GM13977 (cell line): ENCODE measurements around the gene PPP1R14D.

Source experiments
- DNase-seq: peaks from one replicate; pipeline ENCODE4 v3.0.0; 2012; ENCODE audit warnings: low spot score
- in situ Hi-C: fragments of 300-500 bp; cut with MboI; formaldehyde crosslinking; loops from one replicate; pipeline ENCODE4 v1.12.0; 2022; ENCODE audit warnings: low sequenced_read_pairs, low pct_unique_long_range_greater_than_20kb, mixed read lengths, inconsistent platforms; ENCODE audit not compliant: unreplicated experiment
- TF ChIP-seq, protein P1 (sequence below): IDR thresholded peaks from 2 replicates; pipeline ENCODE4 v1.5.1; 2012; ENCODE audit warnings: mild to moderate bottlenecking, control low read depth; ENCODE audit not compliant: insufficient read depth; ENCODE audit errors: extremely low read depth, missing control alignments

PPP1R14D gene

DNA sequence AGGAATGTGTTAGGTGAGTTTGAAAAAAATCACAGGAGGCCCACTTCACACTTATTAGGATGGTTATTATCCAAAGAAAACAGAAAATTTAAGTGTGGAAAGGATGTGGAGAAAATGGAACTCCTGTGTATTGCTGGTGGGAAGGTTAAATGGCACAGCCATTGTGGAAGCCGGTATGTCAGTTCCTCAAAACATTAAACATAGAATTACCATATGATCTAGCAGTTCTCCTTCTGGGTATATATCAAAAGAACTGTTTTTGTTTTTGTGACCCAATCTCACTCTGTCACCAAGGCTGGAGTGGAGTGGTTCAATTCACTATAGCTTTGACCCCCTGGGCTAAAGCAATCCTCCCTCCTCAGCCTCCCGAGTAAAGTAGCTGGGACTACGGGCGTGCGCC, 32.0 kb downstream of the PPP1R14D start:
- in situ Hi-C loops = no loop called here
- DNase-seq = no peak
- TF ChIP-seq, protein P1, sequence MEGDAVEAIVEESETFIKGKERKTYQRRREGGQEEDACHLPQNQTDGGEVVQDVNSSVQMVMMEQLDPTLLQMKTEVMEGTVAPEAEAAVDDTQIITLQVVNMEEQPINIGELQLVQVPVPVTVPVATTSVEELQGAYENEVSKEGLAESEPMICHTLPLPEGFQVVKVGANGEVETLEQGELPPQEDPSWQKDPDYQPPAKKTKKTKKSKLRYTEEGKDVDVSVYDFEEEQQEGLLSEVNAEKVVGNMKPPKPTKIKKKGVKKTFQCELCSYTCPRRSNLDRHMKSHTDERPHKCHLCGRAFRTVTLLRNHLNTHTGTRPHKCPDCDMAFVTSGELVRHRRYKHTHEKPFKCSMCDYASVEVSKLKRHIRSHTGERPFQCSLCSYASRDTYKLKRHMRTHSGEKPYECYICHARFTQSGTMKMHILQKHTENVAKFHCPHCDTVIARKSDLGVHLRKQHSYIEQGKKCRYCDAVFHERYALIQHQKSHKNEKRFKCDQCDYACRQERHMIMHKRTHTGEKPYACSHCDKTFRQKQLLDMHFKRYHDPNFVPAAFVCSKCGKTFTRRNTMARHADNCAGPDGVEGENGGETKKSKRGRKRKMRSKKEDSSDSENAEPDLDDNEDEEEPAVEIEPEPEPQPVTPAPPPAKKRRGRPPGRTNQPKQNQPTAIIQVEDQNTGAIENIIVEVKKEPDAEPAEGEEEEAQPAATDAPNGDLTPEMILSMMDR = no peak

DNA sequence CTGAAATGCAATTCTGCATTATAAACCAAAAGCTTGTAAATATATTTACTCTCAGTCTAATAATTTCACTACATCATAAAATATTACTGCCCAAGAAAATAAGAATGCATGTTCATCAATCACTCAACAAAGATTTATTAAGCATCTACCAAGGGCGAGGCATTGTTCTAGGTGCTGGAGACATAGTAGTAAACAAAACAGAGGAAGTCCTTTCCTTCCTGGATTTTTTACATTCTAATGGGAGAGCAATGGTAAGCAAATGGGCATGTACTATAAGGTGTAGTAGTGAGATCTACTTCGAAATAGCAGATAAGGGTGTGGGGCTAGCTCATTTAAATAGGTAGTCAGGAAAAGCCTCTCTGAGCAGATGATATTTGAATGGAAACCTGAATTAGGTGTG, 32.5 kb downstream of the PPP1R14D start:
- in situ Hi-C loops = no loop called here
- DNase-seq = no peak
- TF ChIP-seq, protein P1 = no peak

- in situ Hi-C loops = no loop called here
- DNase-seq = no peak
- TF ChIP-seq, protein P1 = no peak
These were observed 35.1 kb downstream of the PPP1R14D start for GRCh38 chr15:40793216-40793989.

GRCh38 chr15:40792394-40792793, 36.1 kb downstream of the PPP1R14D start:
- TF ChIP-seq, protein P1 = no peak
- in situ Hi-C loops = no loop called here
- DNase-seq = no peak

DNA sequence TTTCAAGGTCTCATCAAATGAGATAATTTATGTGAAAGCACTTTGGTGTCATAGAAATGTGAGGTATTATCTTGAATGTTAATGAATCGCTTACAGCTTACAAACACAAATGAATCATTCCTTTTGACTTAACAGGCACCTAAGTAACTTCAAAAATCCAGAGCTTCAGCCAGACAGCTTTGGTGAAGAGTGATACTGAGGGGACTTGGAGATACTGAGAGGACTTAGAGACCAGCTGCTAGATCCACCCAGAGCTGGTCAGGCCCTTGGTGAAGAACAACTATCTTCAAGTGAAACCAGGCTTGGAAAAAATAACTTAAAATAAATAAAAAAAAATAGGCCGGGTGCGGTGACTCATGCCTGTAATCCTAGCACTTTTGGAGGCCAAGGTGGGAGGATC, 37.8 kb downstream of the PPP1R14D start:
- in situ Hi-C loops = no loop called here
- TF ChIP-seq, protein P1 = no peak
- DNase-seq = no peak

DNA sequence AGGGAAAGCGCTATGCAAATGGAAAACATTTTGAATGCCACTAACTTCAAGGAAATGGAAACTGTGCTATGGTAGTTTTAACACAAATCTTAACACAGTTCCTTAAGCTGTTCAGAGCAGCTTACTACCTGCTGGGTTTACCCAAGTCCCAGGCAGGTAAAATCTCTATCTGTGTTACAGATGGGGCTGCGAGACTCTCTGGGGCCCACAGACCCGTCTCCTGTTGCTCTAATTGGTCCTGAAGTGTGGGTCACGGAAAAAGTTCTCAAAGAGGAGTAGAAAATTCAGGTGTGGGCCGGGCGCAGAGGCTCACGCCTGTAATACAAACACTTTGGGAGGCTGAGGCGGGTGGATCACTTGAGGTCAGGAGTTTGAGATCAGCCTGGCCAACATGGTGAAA, 38.5 kb downstream of the PPP1R14D start:
- TF ChIP-seq, protein P1 = no peak
- no peak for DNase-seq
- in situ Hi-C loops = no loop called here
